Measurements from ENCODE around the gene CTDP1. TPM values are rescaled to one million over a fixed set of nuclear protein-coding genes. Genes with fewer than 3 reads are reported as not detected.

The CTDP1 gene
- total RNA-seq, 1 donor from 2014 or later: 7.5 TPM

- H3K9me3 ChIP-seq (replicated peaks): no peaks in the 10 kb centered on the region
- peak overlapping the region; percentile 11 for H3K4me3 ChIP-seq
- H3K27ac ChIP-seq (replicated peaks): no peak overlapping the region
- H3K4me1 ChIP-seq: no peaks in the 10 kb centered on the region
- peaks cover 62% of the 10 kb centered on the region for H3K27me3 ChIP-seq (ENCODE audit: low read depth)
- intact Hi-C loops (cut with micrococcal nuclease): no loop called here
- DNase-seq: no peak
- no peak for TF ChIP-seq CTCF (IDR thresholded peaks at IDR 0.05; ENCODE audit: borderline replicate concordance)
- no peaks in the 10 kb centered on the region for H3K36me3 ChIP-seq
These were observed 41.4 kb upstream of the CTDP1 start for GRCh38 chr18:79637921-79638909.

- no peak for DNase-seq
- Histone ChIP-seq H3K4me3 (no peak overlapping the region), H3K27me3 (ENCODE audit: low read depth) (peaks cover 67% of the 10 kb centered on the region), H3K27ac (replicated peaks) (no peak overlapping the region), H3K9me3 (replicated peaks) (no peaks in the 10 kb centered on the region), H3K36me3 (no peaks in the 10 kb centered on the region), H3K4me1 (peaks cover 4% of the 10 kb centered on the region)
- intact Hi-C loops (cut with micrococcal nuclease): no loop called here
- TF ChIP-seq CTCF (IDR thresholded peaks at IDR 0.05; ENCODE audit: borderline replicate concordance): peak; percentile 12
These were observed 40.4 kb upstream of the CTDP1 start for GRCh38 chr18:79639072-79639829.

GRCh38 chr18:79640064-79640672, 39.4 kb upstream of the CTDP1 start:
- no peak for TF ChIP-seq CTCF (IDR thresholded peaks at IDR 0.05; ENCODE audit: borderline replicate concordance)
- Histone ChIP-seq H3K27ac (replicated peaks) (no peak overlapping the region), H3K27me3 (ENCODE audit: low read depth) (peaks cover 67% of the 10 kb centered on the region), H3K36me3 (no peaks in the 10 kb centered on the region), H3K4me3 (no peak overlapping the region), H3K4me1 (peaks cover 5% of the 10 kb centered on the region), H3K9me3 (replicated peaks) (no peaks in the 10 kb centered on the region)
- DNase-seq: no peak
- intact Hi-C loops (cut with micrococcal nuclease): loop anchor here (10.0 kb wide), 1 partner anchor 115 kb away; no protein-coding TSS in a partner anchor

GRCh38 chr18:79640875-79641274, 38.7 kb upstream of the CTDP1 start:
- Histone ChIP-seq H3K27me3 (ENCODE audit: low read depth) (peaks cover 67% of the 10 kb centered on the region), H3K4me1 (peaks cover 5% of the 10 kb centered on the region)

More at GRCh38 chr18:79640875-79641274, 38.7 kb upstream of the CTDP1 start:
- no peak overlapping the region for H3K27ac ChIP-seq (replicated peaks)
- intact Hi-C loops (cut with micrococcal nuclease): loop anchor here (10.0 kb wide), 1 partner anchor 116 kb away; no protein-coding TSS in a partner anchor
- no peaks in the 10 kb centered on the region for H3K9me3 ChIP-seq (replicated peaks)
- H3K4me3 ChIP-seq: no peak overlapping the region
- TF ChIP-seq CTCF (IDR thresholded peaks at IDR 0.05; ENCODE audit: borderline replicate concordance): no peak
- H3K36me3 ChIP-seq: no peaks in the 10 kb centered on the region
- DNase-seq: no peak
